Amniotic epithelial cell (primary cell): ENCODE measurements around the gene SMG9.
A peak's percentile ranks its signal among the peaks of the same experiment; 100 is the strongest.

Experiments
- DNase-seq: peaks from one replicate; pipeline ENCODE4 v3.0.0-alpha.2; 2010; ENCODE audit warnings: low read depth

SMG9 gene

DNA sequence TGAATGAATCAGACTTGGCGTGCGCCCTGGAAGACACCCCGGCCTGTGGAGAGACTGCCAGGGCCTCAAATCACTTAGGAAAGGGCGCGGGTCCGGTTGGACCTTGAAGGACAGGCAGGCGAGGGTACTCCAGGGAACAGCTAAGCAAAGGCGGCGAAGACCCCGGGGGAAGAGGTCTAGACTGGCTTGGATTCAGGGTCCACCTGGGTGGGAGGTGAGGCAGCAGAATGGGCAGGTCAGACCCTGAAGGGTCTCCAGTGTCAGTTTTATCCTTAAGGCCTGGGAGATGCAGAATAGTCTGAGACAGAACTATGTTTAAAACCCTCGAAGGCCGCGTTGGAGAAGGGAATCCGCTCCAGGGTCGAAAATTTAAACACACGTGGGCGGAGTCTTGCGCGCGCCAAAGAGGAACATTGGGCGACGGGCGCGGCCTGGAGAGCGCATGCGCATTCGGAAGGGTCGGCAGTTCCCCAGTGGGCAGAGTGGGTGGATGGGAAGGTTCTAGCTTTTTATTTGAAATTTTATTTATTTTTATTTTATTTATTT, 567 bp upstream of the SMG9 start:
- peak; percentile 53 for DNase-seq

DNA sequence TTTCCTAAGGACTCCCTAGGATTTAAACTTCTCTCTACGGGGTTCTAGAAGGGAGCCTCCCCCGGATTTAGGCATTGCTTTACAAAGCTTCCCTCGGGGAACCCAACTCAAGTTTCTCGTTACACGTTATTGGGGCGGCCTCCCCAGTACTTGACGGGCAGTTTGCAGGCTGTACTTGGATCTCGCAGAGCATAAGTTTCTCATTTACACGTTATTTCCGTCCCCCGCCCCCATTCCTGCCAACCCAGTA, 584 bp downstream of the SMG9 start:
- no peak for DNase-seq

DNA sequence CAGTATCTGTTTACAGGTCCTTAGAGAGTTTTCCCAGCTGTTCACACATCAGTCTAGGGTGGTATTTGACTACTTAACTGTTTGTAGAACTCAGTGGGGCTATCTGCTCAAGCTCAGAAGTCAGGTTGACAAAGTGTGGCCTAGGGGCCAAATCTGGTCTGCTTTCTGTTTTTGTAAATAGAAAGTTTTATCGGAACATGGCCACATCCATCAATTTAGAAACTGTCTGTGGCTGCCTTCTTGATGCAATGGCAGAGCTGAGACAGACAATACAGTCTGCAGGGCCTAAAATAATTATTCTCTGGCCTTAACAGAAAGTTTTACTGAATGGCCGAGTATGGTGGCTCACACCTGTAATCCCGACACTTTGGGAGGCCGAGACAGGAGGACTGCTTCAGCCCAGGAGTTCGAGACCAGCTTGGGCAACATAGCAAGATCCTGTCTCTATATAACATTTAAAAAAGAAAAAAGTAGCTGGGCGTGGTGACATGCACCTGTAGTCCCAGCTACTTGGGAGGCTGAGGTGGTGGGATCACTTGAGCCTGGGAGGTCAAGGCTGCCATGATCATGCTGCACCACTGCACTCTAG, 2.4 kb downstream of the SMG9 start:
- DNase-seq: no peak

DNA sequence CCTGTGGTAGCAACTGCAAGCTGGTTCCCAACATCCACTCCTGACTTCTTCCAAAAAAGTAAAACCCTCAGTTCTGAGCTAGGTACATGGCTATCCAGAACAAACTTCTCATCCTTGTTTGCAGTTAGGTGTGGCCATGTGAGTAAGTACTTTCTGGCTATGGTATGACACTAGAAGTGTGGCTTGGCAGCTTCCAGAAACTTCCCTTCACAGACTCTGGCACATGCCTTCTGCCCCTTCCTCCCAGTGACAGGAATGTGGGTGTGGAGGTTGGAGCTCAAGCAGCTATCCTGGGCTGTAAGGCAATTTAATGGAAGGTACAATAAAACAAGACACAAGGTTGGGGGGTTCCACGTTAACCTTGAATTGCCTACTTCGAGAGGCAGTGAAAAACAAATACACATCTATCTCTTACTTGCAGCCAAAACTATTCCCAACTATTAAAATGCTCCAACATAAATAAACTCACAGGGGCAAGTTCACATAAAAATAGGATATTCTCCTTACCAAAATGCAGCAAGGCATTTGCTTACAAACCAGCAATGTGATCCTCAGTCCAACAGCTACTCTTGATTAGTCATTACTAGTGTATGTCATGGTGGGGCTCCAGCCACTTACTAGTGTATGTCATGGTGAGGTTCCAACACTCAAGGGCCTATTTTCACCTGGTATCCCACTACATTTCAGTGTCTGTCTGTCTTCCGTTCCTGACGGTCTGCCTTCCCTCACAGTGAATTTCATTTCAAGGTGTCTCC, 3.1 kb downstream of the SMG9 start:
- DNase-seq: no peak

DNA sequence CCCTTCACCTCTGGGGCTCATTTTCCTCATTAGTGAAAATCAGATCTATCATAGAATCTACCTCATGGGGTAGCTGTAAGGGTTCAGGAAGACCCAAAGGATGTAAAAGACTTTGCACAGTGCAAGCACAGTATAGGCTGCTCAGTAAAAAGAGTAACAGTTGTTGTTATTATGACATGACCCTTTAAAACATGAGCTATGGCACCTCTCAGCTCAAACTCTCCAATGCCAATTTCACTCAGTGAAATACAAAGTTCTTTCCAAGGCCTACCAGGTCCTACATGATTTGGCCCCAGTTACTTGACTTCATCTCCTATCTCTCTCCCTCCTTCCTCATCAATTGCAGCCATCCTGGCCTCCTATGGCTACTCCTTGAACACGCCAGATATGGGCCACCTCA, 4.9 kb downstream of the SMG9 start:
- DNase-seq: no peak

DNA sequence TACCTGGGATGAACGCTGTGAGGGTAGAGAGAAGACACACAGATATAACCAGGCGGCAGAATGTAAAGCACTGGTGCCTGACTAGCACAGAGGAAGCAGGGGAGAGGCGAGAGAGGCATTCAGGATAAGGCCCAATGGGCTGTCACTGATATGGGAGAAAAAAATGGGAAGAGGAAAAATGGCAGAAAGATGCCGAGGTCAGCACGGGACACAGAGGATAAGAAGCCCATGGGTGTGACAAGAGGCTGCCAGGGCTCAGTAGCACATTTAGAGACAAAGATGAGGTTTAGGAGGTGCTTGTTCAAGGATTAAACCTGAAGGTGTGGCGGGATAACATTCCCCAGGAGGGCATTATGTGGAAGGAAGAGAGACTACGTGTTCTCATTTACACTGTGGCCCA, 5.6 kb downstream of the SMG9 start:
- no peak for DNase-seq

DNA sequence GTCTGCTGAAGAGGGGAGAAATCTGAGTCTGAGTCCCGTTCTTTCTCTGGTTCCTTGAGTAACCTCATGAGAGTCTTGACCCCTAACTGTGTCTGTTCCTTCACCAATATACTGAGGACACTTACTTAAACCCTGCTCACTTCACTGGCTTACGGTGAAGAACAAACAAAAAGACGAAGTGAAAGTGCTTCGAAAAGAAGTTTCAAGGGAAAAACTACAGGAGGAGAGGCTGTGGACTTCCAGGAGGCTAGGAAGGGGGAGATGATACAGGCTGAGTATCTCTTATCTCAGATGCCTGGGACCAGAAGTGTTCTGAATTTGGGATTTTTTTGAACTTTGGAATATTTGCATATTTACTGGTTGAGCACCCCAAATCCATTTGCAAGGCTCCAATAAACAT, 6.1 kb downstream of the SMG9 start:
- DNase-seq: no peak

DNA sequence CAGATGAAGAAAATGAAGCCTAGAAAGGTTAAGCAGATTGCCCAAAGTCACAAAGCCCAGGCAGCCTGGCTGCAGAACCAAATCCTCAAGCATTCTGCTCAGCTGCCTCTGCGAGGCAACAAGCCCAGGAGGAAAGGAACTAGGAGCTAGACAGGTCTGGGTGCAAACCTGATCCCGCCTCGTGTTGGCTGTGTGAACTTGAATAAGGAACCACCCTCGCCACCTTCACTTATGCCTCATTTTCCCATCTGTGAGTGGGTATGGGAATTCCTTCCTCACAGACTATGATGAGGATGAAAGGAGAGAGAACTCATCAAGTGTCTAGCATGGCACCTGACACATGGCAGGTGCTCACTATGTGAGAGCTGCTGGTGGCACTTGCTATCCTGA, 6.6 kb downstream of the SMG9 start:
- DNase-seq: no peak

DNA sequence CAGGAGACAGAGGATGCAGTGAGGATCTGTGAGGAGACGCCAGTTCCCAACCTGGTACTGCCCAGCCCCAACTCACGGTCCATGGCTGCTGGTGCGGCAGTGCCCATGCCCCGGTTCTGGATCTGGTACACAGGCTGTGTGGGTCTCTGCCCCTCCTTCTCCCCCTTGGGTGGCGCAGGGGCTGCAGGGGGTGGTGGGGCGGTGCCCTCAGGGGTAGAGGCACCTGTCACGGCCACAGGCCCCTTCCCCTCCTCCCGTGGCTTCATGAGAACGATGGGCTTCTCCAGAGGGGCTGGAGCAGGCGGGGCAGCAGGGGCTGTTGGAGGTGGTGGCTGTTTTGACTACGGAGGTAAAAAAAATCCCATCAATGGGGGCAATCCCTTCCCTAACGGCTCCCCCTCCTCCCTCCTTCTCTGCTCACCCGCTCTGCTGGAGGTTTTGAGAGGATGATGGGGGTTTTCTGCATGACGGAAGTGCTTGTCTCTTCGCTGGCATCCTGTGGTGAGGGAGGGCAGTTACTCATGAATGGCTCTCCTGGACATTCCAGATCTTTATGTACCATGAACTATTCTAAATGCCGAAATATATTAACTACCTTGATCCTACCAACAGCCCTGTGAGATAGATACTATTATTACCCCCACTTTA, 7.1 kb downstream of the SMG9 start:
- DNase-seq: no peak

DNA sequence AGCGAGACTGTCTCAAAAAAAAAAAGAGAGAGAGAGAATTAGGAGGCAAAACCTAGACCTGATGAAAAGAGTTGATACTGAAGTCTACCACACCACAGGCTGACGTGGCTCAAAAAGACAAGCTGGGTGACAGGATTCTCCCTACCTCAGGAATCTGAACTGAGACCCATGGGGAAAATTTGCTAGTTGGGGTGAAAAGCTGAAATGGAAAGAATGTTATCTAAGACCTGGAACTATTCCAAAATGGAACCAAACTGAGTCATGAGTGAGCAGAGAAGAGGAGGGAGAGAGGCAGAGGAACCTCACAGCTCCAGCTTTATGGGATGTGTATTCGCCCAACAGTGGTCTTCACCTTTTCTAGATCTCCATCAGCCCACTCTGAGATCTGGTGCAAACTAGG, 11.7 kb downstream of the SMG9 start:
- peak; percentile 79 for DNase-seq

DNA sequence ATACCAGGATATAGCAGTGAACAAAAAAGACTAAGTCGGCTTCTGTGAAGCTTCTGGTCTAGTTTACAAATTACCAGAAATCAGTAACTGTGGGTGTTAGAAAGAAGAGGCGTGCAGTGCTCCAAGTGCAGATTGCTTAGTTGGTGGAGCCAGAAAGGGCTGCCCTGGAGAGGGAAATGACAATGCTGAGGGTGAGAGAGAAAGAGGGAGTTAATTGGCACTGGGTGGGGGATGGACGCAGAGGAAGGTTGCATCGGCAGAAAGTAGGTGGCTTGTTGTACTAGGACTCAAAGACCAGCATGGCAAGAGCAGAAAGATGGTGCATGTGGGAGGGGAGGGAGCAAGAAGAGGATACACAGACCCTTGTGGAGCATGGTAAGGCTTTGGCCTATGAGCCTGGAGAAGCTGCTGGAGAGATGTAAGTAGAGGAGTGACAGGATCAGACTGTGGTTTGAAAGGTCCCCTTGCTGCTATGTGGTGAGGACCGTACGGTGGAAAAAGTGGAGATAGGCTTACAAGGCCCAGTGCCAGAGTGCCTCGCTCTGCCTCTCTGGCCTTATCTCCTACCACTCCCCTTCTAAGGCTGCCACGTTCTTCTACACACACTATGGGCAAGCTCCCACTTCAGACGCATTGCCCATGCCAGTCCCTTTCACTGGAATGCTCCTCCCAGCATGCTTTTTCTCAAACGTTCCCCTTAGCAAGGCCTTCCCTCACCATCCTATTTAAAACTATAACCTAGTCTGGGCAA, 13.5 kb downstream of the SMG9 start:
- DNase-seq: no peak

DNA sequence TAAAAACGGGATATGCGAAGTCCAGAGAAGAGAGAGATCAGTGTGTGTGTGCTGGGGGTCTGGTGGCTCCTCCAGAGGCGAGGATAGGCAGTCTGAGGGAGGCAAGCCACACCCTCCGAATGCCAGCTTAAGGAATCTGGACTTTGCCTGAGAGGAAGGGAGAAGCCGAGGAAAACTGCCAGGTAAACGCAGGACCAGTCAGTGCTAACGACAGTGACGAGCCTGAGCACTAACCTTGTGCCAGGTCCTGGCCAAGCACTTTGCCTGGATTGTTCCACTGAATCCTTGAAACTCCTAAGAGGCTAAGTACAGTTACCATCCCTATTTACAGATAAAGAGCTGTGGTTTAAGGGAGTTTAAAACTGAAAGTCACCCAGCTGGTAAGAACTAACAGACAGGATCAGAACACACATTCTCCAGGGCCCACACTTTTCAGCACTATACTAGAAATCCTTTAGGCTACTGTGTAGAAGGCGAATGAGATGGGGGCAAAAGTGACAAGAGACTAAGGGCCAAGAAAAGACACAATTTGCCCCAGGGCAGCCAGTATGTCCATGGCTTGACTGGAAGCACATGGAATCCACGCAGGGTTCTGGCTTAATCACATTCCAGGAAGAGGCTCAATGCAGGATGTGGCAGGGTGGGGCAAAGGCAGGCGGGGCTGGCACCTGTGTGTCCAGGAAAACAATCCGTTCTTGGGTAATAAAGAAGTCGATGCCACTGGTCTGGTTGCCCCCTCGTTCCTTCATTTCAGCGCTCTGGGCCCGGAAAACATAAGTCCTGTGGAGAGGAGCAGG, 15.1 kb downstream of the SMG9 start:
- no peak for DNase-seq

DNA sequence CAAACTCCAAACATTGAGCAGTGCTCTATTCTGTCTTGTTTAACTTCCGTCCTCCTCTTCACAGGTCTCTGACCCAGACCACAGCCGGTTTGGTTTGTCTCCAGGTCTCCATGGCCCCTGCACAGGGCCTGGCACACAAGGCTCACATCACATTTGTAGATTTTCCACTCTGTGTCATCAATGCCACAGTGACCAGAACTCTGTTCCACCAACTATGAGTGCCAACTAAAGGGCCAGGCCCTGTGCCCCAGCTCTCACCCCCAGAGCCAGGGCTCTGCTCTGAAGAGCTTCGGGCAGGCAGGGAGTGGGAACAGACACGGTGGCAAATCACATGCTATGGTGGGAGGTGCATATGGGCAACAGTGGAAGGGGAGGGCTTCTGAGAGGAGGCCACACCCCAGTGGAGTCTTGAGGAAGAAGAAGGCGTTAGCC, 16.0 kb downstream of the SMG9 start:
- DNase-seq: peak; percentile 62

DNA sequence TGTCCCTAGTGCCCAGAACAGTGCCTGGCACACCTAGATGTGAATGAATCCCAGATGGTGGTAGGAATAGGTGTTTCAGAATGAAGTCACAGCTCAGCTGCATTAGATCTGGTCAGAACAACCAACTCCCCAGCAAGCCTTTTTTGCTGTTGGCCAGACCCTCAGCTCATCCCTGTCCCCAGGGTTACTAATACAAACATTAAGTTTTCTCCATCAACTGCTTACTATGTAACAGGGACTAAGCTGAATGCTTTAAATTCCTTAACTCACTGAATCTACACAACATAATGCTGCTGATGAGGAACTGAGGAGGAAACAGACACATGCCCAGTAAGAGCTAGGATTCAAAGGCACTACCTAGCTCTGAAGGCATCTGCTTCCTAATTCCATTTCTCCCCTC, 18.8 kb downstream of the SMG9 start:
- no peak for DNase-seq

DNA sequence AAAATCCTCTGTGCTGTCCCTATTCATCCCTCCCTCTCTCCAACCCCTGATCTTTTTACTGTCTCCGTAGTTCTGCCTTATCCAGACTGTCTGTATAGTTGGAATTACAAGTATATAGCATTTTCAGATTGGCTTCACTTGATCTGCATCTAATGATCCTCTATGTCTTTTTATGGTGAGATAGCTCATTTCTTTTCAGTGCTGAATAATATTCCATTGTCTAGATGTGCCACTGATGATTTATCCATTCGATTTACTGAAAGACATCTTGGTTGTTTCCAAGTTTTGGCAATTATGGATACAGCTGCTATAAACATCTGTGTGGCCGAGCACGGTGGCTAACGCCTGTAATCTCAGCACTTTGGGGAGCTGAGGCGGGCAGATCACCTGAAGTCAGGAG, 19.7 kb downstream of the SMG9 start:
- no peak for DNase-seq

DNA sequence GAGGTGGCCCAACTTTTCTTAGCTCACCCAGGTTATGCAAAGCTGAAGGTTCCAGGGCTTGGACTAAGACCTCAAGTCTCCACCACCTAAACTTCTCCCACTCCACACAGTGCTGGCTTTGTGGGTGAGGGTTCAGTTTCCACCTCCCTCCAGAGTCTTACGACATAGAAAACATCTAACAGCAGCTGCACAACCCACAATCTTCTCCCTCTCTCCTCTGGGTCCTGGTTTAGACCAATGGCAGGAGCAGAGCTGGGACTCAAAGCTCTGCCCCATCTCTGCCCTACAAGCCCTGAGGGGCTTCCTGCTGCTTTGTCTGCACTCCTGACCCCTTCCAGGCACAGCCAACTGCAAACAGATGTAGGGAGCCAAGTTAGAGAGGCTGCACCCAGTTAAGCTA, 22.9 kb downstream of the SMG9 start:
- DNase-seq: peak; percentile 16

DNA sequence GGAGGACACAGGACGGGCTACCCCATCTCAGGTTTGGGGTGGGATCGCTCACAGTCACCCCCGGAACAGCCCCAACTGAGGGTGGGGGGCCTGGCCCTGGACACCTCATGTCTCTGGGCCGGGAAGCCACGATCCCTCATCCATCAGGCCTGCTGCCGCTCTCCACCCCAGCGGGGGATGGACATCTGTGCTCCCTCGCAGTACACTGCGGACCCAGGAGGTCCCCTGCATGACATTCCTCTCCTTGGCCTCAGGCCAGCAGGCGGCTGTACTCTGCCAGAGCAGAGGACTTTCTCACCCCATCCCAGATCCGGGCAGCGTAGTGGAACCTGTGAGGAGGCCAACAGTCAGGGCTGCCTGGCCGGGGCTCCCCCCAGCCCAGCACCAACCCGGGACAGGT, 23.4 kb downstream of the SMG9 start:
- DNase-seq: no peak

DNA sequence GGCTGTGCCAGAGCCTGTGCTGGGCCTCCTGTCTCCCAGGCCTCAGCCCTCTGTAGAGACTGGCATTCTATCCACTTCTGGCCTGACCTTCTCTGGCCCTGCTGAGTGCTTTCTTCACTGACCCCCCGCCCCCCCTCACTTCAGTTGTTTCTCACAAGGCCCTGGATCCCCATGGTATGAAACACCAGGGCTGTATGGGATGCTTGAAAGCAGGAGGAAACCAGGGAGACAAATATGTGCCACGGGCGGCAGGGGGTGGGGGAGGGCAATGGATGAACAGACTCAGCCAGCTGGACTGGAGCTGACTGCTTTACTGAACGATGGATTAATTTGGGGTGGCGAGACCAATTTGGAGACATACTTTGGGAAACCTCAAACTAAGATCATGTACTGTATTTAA, 24.8 kb downstream of the SMG9 start:
- DNase-seq: no peak

DNA sequence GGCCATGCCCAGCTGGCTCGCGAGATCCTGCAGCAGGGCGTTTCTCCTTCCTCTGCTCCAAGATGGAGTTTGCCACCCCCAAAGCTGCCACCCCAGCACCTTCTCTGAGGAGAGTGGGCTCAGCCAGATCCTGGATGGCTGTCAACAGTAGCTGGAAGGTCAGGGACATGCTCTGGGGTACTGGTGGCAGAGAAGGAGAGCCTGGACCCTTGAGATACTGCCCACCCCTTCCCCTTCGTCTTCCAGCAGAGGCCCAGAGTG, 27.2 kb downstream of the SMG9 start:
- DNase-seq: no peak

DNA sequence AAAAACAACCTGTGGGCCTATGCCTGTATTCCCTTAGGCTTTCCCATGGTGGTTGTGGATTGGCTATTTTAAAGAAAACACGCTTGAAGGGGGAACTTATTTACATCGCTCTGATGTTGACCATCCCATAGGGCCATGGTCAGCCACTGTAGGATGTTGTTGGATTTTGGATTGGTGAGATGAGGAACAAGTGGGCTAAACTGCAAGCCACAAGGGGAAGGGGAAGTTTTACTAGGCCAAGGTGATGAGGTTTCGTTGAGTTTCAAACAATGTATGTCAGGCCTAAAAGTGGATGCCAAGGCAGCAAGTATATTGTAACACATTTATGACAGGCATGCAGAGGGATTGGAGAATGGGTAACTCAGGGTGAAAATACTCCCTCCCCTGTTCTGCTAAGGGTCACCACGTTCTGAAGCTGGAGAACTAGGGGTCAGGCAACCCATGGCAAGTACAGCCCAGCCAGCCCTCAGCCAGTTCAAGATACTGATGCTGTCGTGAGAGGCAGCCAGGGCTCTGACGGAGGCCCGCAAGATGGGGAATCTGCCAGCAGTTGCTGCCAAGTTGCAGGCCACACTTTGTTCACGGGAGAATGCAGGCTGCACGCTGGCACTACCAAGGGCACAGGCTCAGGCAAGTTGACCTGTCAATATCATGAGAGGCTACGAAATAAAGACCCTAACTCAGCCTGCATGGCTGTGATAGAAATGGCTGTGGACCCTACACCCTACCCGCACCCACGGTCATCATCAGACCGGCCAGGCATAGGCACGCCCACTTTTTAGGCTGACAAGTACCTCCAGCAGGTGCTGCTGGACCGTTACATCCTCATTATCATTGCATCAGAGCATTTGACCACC, 27.8 kb downstream of the SMG9 start:
- DNase-seq: no peak

DNA sequence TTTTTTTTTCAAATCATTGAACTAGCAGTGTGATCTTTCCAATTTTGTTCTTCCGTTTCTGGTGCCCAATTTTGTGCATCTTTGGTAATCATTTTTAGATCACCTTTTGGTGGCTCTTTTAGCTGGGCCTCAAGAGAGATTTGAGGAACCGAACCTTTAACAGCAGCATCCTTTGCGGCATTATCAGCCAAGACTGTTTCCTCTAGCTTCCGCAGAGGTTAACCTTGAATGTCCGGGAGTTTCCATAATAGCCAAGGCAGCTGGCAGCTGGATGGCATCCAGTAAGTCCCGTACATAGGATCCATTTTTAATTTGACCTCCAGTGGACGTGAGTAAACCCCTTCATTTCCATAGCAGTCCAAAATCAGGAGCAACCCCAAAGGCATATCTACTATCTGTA, 29.3 kb downstream of the SMG9 start:
- DNase-seq: no peak
